HG03439 (cell line): ENCODE results near the gene FCMR.
"Not testable (repeated sequence)": the region's sequence is repeated elsewhere in the genome, so short reads cannot be mapped to it uniquely, and the experiment has no call there.

Experiments used
- ATAC-seq: cut with Tn5 transposase; IDR thresholded peaks from one replicate; pipeline ENCODE4 v1.9.1; 2021; ENCODE audit warnings: mild to moderate bottlenecking, moderate library complexity; ENCODE audit not compliant: unreplicated experiment

The FCMR gene

DNA sequence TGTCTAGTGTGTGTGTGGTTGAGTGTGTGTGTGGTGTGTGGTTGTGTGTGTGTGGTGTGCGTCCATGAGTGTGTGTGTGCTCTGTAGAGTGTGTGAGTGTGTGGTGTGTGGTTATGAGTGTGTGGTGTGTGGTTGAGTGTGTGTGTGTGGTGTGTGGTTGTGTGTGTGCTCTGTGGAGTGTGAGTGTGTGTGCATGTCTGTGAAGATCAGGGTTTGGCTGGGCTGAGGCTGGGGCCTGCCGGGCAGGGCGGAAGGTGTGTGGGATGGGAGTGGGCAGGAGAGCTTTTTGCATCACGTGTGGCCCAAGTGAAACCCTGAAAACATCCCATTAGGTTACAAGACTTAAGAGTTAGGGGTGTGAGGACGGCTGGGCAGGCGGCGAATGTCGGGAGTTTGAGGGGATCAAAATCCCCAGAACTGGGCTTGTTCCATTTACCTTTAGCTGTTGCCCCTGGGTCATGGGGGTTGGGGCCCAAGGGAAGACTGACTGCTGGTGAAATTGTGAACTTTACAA, 2.9 kb upstream of the FCMR start:
- peak; percentile 23 for ATAC-seq

DNA sequence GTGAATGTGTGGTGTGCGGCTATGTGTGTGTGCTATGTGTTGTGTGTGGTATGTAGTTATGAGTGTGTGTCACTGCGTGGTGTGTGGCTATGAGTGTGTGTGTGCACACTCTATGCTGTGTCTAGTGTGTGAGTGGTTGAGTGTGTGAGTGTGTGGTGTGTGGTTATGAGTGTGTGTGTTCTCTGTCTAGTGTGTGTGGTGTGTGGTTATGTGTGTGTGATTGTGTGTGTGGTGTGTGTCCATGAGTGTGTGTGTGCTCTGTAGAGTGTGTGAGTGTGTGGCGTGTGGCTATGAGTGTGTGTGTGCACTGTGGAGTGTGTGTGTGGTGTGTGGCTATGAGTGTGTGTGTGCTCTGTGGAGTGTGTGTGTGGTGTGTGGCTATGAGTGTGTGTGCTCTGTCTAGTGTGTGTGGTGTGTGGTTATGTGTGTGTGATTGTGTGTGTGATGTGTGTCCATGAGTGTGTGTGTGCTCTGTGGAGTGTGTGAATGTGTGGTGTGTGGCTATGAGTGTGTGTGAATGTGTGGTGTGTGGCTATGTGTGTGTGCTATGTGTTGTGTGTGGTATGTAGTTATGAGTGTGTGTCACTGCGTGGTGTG, 2.3 kb upstream of the FCMR start:
- ATAC-seq: not testable (repeated sequence)

DNA sequence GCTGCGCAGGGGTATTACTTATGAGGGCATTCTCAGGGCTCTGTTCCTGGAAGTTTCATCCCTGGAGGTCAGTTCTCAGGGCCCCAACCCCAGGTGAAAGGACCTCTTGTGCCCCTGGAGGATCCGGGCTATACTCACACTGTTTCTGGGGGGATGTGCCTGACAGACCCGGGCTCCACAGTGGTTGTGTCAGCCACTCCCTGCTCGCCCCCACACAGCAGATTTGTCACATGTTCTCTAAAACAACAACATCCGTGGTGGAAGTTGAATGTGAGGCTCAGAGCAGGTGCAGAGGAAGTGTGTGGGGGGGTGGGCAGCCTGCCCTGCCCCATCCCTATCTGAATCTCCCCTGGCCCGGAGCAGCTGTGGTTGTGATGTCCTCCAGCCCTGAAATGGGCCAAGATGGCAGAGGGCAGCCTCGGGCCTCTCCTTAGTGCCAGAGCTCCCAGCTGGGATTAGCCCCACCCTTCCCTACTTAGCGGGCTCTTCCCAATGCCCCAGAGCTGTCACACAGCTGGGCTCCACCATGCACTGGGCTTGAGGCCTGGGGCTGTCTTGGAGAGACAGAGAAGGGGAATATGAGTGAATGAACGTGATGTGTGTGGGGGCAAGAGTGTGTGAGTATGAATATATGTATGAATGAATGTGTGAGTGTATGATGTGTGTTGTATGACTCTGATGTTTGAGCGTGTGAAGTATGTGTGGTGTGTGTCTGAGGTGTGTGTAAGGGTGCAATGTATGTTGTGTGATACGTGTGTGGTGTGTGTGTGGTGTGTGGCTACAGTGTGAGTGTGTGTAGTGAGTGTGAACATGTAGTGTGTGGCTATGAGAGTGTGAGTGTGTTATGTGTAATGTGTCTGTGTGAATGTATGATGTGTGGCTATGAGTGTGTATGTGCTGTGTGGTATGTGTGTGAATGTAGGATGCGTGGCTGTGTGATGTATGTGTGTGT, 1.5 kb upstream of the FCMR start:
- peak; percentile 41 for ATAC-seq

DNA sequence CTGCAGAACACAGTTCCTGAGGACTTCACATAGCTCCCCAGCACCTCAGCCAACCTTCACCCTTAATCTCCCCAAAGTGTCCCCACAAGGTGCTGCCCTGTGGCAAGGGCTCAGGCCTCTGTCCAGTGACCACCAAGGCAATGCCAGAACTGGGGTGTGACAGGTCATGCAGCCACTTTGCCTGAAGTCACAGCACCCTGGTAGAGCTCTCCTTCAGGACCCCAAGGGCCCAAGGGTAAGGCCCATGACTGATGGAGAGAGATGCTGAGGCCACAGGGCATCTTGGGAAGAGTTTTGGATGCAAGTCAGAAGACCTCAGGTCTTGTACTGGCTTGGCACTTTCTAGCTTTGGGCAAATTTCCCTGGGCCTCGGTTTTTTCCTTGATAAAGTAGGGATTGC, 783 bp upstream of the FCMR start:
- ATAC-seq: no peak

DNA sequence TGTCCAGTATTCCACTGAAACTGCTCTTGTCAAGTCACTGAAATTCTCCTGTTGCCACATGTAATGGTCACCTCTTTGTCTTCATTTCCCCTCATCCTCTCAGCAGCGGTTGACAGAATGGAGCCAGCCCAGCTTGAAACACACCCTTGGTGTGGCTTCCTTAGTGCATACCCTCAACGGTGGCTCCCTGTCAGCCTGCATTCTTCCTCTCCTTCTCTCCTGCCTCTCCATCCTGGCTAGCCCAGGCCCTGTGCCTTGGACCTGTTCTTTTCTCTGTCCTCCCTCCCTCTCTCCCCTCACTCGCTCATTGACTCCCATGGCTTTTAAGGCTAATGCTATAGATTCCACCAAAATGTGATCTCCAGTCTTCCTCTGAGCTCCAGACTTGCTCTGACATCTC, 3.7 kb downstream of the FCMR start:
- no peak for ATAC-seq

DNA sequence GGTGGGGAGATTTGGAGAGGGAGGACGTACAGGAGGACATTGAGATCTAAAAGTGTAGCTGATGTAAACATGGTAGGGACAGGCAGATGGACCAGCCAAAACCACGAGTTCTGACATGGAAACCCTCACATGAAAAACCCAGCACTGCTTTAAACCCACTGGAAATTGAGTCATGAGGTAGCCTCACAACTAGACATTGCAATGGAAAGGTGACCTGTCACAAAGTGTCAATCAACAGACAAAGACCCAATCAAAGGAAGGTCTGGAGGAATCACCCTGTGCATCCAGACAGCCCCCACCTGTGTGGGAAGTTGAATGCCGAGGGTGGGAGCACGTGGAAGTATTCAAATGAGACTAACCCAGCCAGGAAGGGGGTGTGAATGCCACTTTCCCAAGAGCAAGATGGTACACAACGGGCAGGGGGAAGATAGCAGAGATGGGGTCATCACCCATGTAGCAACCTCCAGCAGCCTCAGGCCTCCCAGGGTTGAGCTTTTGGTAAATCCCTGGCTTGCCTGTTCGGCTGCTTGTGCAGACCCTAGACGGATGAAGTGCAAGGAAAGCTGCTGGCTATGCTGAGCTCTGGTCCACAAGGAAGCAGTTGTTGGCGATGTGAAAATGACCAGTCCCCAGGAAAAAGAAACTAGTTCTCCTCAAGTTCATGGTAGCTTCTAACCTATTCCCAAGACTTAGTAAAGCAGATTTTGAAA, 5.6 kb downstream of the FCMR start:
- no peak for ATAC-seq

DNA sequence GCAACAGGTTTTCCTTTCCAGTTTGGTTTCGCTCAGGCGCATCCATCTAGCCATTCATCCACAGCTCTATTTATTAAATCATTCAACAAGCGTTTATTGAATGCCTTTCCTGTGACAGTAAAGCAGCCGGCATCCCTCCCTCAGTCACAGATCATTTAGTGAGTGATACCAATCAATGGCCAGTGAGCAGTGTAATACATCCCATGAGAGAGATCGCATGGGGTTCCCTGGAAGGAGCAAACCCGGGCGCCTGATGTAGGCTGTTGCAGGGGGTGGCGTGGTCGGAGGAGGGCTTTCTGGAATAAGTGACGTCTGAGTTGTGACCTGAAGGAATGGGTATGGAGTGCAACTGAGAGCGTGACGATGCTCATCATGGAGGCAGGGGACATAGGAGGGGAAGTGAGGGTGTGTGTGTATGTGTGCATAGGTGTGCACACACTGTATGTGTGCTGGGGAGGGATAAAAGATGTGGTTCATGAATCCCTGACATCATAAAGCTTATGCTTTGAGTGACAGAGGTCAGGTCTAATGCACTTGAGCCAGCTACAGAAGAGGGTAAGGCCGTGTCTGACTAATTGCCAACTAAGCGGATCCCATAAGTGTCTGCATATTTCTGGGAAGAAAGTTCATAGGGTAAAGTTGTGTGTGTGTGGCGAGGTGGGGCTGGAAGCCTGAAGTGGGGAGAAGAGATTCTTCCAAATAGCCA, 6.6 kb downstream of the FCMR start:
- no peak for ATAC-seq

DNA sequence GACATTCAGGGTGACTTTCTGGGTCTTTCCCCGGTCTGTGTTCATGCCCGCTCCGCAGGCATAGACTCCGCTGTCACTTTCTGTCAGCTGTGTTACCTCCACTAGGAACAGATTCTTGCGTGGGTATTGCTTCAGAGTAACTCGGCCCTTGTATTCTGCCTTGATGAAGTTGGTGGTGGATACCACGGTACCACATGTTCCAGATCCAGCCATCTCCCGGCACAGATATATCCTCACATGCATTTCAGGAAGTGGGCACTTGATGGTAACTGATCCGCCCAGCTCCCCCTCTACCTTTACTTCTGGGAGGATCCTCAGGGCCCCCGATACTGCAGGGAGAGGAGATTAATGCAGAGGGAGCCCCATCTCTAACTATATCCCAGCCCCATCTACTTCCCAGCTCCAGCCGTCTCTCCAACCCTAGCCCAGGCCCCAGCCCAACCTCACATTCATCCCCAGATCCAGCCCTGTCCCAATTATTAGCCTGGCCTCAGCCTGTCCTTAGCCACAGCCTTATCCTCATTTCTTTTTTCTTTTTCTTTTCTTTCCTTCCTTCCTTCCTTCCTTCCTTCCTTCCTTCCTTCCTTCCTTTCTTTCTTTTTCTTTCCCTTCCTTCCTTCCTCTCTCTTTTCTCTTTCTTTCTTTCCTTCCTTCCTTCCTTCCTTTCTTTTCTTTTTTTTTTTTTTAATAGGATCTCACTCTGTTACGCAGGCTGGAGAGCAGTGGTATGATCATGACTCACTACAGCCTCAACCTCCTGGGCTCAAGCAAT, 7.8 kb downstream of the FCMR start:
- ATAC-seq: no peak

DNA sequence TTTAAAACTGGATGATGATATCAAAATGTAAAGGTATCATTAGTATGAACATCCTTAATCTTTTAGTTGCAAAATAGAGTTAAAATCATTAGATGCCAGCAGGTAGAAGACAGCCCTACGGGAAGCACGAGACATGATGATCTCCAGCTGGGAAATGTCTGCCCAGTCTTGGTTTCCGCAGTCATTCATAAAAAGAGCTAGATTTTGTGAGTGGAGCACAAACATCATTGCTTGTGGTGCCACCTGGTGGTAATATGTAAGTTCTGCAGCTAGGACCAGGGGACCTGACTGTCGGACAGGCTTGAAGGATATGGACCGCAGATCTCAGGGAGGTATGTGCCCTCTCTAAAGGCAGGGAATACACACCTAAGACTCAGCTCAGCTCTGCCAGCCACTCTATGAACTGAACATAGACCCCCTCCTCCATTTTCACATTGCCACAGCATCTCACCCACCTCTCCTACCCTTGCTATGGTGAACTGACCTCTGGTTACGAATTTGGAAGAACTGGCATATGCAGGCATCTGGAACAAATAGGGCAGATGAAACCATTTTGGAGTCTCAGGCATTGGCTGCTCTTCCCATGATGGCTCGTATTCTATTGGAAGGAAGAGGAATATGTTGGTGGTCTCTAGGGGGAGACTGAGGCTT, 9.2 kb downstream of the FCMR start:
- ATAC-seq: no peak

DNA sequence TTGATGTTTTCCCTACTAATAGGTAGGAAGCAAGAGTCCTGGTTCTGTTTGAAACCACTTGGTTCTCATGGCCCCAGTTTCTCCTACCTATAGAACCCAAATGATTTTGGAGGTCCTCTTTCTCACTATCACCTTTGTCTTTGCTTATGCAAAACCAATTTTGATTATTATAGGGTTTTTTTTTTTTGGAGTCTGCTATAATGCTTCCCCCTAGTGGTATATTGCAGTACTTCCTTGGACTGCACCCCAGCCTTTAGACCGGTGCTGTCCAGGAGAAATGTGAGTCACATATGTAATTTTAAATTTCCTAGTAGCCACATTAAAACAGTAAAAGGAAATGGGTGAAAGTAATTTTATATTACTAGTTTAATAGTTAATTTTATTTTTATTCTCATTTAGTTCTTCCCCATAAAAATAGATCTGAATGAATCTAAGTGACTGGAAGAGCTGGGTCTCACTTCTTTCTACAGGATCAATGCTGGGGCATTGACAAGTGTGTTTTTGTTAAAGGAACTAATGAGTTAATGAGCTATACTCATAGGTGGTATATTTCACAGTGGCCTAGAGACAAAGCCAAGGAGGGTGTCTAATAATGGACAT, 10.6 kb downstream of the FCMR start:
- ATAC-seq: no peak

DNA sequence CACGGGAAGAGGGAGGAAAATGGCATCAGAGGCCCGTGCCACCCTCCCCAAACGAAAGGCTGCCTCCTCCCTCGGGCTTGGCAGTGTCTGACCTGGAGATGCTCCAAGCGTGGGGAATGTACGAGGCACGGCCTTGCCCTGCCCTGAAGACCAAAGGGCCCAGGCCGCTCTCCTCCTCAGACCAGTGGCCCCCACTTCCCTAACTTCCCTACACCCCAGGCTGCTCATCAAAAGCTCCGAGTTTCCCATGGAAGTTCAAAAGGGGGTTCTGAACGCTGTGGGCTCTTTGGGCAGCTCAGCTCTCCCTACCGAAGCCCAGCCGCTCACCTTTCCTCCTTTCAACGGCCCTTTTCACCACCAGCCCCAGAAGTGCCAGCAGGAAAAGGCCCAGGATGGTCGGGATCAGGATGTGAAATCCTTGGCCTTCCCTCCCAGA, 11.8 kb downstream of the FCMR start:
- ATAC-seq: no peak

DNA sequence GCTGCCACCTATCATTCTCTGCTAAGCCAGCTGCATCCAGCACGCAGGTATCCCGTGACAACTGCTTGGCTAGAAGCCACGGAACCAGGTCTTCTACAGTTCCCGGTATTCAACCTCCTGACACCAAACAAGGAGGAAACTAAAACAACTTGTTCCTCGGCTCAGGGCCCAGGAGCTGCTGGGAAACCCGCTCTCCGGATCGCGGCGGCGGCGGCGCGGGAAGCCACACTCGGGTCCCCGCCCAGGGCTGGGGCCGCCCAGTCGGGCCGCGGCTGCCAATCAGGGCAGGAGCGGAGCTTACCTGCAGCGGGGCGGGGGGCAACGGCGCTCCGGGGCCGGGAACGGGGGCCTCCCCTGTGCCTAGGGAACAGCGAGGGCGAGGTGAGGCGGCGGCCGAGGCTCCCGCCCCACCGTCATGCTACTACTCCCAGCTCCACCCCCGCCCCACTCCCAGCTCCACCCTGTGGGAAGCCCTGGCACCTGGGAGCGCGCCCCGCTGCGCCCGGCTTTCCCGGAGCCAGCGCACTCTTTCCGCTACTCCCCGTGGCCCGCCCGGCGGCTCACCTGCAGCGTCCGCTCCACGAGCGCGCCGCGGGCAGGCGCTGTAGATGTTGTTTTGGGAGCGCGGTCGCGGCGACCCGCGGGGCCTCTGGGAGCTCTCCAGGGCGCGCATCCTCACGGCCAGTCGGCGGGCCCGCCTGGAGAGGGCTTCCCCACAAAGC, 12.4 kb downstream of the FCMR start:
- ATAC-seq: no peak

DNA sequence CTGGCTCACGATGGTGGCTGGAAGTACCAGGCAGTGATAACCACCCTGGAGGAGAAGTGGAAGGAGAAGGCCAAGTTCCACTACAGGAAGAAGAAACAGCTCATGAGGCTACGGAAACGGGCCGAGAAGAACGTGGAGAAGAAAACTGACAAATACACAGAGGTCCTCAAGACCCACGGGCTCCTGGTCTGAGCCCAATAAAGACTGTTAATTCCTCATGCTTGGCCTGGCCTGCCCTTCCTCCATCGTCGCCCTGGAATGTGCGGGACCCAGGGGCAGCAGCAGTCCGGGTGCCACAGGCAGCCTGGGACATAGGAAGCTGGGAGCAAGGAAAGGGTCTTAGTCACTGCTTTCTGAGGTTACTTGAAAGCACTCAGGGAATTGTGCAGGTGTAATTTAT, 13.7 kb downstream of the FCMR start:
- ATAC-seq: no peak

DNA sequence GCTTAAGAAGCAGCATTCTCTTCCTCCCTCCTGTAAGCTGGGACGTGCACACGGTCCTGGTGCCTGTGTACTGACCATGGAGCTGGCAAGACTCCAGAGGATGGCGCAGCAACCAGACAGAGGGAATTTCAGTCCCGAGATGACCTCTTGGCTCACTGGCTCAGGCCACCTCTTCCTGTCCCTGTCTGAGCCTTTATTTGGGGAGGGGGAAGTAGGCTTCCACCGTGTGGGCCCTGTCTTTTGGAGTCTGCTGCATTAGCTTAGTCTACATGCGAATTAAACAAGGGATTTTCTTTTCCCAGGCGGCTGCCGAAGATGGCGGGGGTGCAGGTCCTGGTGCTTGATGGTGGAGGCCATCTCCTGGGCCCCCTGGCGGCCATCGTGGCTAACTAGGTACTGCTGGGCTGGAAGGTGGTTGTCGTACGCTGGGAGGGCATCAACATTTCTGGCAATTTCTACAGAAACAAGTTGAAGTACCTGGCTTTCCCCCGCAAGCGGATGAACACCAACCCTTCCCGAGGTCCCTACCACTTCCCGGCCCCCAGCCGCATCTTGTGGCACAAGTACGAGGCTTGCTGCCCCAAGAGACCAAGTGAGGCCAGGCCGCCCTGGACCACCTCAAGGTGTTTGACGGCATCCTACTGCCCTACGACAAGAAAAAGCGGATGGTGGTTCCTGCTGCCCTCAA, 14.3 kb downstream of the FCMR start:
- ATAC-seq: no peak

DNA sequence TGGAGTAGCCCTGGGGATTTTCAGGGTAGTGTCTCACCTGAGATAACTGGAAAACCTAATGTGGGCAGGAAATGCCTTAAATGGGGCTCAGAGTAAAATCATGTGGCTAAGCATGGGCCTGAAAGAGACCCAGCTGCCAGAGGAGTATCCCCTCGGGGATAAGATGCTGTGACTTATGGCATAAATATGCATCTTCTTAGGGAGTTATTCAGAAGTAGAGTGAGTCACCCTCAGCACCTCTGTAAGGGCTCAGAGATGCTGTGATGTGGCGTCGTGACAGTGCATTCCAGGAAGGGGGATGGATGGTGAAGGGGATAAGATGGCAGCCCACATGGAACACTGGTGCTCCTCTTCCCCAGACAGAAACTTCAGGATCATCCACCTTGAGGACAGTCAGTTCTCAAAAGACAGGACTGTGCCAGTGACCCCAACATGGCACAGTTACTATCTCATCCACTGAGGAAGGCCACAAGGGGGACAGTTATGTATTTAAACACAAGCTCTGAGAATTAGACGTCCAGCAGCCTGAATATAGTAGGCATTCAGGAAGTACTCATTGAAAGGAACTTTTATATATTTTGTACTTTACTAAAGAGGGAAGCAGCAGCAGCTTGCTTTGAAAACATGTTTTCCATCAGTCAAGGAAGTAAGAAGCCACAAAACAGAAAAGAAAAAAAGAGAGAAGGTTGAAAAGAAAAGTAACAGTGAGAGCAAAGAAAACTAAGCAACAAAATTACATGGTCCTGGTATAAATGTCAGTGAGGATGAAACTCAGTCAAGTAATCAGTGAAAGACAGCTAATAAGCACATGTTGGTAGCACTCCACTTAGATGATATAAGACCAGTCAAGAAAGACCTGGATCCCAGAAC, 16.2 kb downstream of the FCMR start:
- peak; percentile 70 for ATAC-seq

DNA sequence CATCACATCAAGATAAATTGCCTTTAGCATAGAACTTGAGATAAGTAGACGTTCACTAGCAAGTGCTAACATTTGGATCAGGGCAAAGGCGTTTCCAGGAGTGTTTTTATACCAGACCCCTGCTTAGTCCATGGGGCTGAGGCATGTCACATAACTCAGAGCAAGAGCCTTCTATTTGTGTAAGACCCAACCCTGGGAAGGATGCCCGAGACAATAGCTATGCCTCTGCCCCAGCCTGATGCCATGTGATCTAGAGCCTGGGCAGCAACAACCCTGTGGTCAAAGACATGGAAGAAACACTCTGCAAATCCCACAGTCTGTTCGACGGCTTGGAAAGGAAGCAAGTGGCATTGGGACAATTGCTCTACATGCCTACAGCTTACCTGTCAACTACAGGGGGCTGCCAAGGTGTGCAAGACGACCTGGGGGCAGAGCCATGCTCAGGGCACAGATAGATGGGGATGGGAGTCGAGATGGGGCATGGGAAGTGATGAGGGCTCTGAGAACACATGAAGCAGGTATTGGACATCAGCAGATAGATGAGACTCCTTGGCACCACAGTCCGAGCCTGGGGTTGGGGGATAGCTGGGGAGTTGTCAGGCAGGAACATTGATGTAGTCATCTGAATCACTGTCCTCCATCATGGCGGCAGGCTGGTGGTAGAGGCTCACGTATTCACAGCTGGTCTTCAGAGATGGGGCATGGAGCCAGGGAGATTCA, 17.2 kb downstream of the FCMR start:
- ATAC-seq: no peak
